Glutamatergic neuron (in vitro differentiated cells): Measurements from ENCODE around the gene ASS1. TPM values are rescaled to one million over a fixed set of nuclear protein-coding genes. Genes with fewer than 3 reads are reported as not detected.
A peak's percentile ranks its signal among the peaks of the same experiment; 100 is the strongest.

Source experiments
- DNase-seq: peaks from one replicate; pipeline ENCODE4 v3.0.0; 2022
- H3K27ac Mint-ChIP-seq: one replicate; pipeline ENCODE4 v1.8.0; 2020; ENCODE audit warnings: mild to moderate bottlenecking, mixed read lengths, inconsistent platforms; ENCODE audit not compliant: unreplicated experiment
- H3K27me3 Mint-ChIP-seq: one replicate; pipeline ENCODE4 v1.8.0; 2020; ENCODE audit warnings: mild to moderate bottlenecking, moderate library complexity, mixed read lengths, inconsistent platforms; ENCODE audit not compliant: unreplicated experiment
- H3K36me3 Mint-ChIP-seq: one replicate; pipeline ENCODE4 v1.8.0; 2020; ENCODE audit warnings: mild to moderate bottlenecking, mixed read lengths, inconsistent platforms; ENCODE audit not compliant: unreplicated experiment
- H3K4me1 Mint-ChIP-seq: one replicate; pipeline ENCODE4 v1.8.0; 2020; ENCODE audit warnings: mild to moderate bottlenecking, low read depth, mixed read lengths, inconsistent platforms; ENCODE audit not compliant: unreplicated experiment
- H3K4me3 Mint-ChIP-seq: one replicate; pipeline ENCODE4 v1.8.0; 2020; ENCODE audit warnings: mild to moderate bottlenecking, mixed read lengths, inconsistent platforms; ENCODE audit not compliant: unreplicated experiment
- H3K9me3 Mint-ChIP-seq: one replicate; pipeline ENCODE4 v1.8.0; 2020; ENCODE audit warnings: mild to moderate bottlenecking, moderate library complexity, mixed read lengths, inconsistent platforms; ENCODE audit not compliant: unreplicated experiment
- total RNA-seq: library from RNA; stranded (reverse); fragmentation: NEBNext Ultra II Directional; extraction: Animal tissue kit (Norgen Biotek cat#: 25700); gene quantifications from one replicate; pipeline ENCODE4 v1.2.1, GENCODE V29; 2021; ENCODE audit not compliant: unreplicated experiment
- TF ChIP-seq, protein P1 (sequence below): fragments of 200-600 bp; sonication (generic); IDR thresholded peaks from one replicate; pipeline ENCODE4 v1.5.0; 2021; ENCODE audit not compliant: partially characterized antibody, unreplicated experiment

The ASS1 gene
- total RNA-seq, 1 donor from 2014 or later, result 31.5 TPM

DNA sequence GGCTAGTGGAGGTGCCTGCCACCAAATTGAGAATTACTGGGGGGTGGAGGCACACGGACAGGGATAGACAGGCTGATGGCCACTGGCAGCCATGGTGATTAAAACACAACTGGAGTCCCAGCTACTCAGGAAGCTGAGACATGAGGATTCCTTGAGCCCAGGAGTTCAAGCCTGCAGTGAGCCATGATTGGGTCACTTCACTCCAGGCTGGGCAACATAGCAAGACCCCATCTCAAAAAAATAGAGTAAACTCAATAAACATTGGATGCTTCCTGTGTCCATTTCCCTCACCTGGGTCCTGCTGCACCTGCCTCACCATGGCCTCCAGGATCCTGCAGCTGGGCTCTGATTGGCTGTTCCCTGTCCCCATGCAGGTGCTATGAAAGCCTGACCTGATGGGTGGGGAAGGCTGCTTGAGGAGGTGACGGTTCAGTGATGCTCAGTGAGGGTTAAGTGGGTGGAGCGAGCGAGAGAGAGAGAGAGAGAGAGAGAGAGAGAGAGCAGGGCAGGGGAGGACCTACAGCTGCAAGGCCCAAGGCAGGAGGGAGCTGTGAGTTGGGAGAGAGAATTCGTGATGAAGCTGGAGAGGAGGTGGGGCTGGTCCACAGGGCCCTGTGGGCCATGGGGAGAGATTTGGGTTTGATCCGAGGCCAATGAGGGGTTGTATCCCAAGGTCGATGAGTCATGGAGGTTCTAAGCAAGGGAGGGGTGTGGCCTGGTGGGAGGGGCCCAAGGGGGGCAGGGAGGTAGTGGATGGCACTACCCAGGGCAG, 97.9 kb downstream of the ASS1 start:
- Mint-ChIP-seq H3K9me3 (no peaks in the 10 kb centered on the region), H3K27me3 (peaks cover 5% of the 10 kb centered on the region), H3K4me1 (peaks cover 15% of the 10 kb centered on the region), H3K36me3 (no peaks in the 10 kb centered on the region), H3K27ac (no peak overlapping the region), H3K4me3 (no peak overlapping the region)
- DNase-seq, result no peak
- TF ChIP-seq, protein P1, sequence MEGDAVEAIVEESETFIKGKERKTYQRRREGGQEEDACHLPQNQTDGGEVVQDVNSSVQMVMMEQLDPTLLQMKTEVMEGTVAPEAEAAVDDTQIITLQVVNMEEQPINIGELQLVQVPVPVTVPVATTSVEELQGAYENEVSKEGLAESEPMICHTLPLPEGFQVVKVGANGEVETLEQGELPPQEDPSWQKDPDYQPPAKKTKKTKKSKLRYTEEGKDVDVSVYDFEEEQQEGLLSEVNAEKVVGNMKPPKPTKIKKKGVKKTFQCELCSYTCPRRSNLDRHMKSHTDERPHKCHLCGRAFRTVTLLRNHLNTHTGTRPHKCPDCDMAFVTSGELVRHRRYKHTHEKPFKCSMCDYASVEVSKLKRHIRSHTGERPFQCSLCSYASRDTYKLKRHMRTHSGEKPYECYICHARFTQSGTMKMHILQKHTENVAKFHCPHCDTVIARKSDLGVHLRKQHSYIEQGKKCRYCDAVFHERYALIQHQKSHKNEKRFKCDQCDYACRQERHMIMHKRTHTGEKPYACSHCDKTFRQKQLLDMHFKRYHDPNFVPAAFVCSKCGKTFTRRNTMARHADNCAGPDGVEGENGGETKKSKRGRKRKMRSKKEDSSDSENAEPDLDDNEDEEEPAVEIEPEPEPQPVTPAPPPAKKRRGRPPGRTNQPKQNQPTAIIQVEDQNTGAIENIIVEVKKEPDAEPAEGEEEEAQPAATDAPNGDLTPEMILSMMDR, result no peak

DNA sequence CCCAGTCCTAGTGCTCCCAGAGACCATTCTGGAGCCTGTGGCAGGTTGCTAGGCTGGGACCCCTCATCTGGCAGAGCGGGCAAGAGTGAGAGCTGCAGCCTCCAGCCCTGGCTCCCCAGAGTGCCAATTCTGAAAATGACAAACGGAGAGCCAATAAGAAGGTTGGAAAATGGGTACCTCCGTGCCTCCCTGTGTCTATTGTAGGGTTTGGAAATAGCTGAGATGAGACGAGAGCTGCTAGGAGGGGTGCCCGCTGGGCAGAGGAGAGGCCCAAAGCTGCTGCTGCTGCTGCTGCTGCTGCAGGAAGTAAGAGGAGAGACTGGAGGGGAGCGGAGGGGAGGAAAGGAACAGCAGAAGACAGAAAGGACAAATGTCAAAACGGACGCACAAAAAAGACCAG, 98.6 kb downstream of the ASS1 start:
- Mint-ChIP-seq H3K4me3 (no peak overlapping the region), H3K4me1 (peaks cover 13% of the 10 kb centered on the region), H3K9me3 (no peaks in the 10 kb centered on the region), H3K27me3 (peaks cover 5% of the 10 kb centered on the region), H3K36me3 (no peaks in the 10 kb centered on the region), H3K27ac (peak overlapping the region; percentile 46)
- TF ChIP-seq, protein P1, result no peak
- DNase-seq, result no peak

- TF ChIP-seq, protein P1, result no peak
- peaks cover 8% of the 10 kb centered on the region for H3K4me1 Mint-ChIP-seq
- no peak for DNase-seq
- H3K36me3 Mint-ChIP-seq, result no peaks in the 10 kb centered on the region
- H3K4me3 Mint-ChIP-seq, result no peak overlapping the region
- H3K27ac Mint-ChIP-seq, result no peak overlapping the region
- H3K27me3 Mint-ChIP-seq, result peaks cover 2% of the 10 kb centered on the region
- H3K9me3 Mint-ChIP-seq, result no peaks in the 10 kb centered on the region
These were observed 99.1 kb downstream of the ASS1 start for GRCh38 chr9:130543859-130544258.

- Mint-ChIP-seq H3K27me3 (peaks cover 2% of the 10 kb centered on the region), H3K36me3 (no peaks in the 10 kb centered on the region), H3K27ac (no peak overlapping the region), H3K4me3 (no peak overlapping the region), H3K4me1 (peaks cover 8% of the 10 kb centered on the region), H3K9me3 (no peaks in the 10 kb centered on the region)
- DNase-seq, result no peak
- TF ChIP-seq, protein P1, result no peak
These were observed 99.6 kb downstream of the ASS1 start for GRCh38 chr9:130544364-130544763.

DNA sequence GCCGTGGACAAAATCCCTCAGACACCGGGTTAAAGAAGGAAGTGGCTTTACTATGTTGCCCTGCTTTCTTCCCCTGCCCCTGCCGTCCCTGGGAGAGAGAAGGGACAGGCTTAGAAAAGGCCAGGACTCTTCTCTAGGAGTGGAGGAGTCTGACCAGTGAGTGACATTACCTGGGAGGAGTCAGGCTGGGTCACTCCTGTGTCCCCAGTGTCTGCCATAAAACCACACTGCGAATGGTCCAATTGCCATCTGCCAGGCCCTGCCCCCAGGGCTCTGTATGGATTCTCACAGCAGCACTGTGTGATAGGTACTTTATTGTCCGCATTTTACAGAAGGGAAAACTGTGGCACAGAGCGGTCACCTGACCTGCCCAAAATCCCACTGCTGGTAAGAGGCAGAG, 103.3 kb downstream of the ASS1 start:
- Mint-ChIP-seq H3K4me3 (no peak overlapping the region), H3K27me3 (peaks cover 4% of the 10 kb centered on the region), H3K27ac (no peak overlapping the region), H3K4me1 (peaks cover 6% of the 10 kb centered on the region), H3K36me3 (peaks cover 4% of the 10 kb centered on the region), H3K9me3 (no peaks in the 10 kb centered on the region)
- DNase-seq, result no peak
- TF ChIP-seq, protein P1, result no peak
